ENCODE results near the gene ART4.

- TF ChIP-seq POLR2A (IDR thresholded peaks at IDR 0.05), result no peak
- TF ChIP-seq CTCF (IDR thresholded peaks at IDR 0.05), result no peak
- TF ChIP-seq POLR2AphosphoS5 (IDR thresholded peaks at IDR 0.05), result no peak
- TF ChIP-seq EP300 (IDR thresholded peaks at IDR 0.05), result no peak
These were observed 47.4 kb upstream of the ART4 start for GRCh38 chr12:14890701-14891100.
